Measurements from ENCODE around the gene RAB11FIP4. TPM values are rescaled to one million over a fixed set of nuclear protein-coding genes. Genes with fewer than 3 reads are reported as not detected.

Gene RAB11FIP4
- total and polyA plus RNA-seq, 7 experiments from 2014 or later, result 16.1 to 82.4 (median 55.1) TPM

GRCh38 chr17:31537565-31538011, 146.1 kb downstream of the RAB11FIP4 start:
- H3K27ac ChIP-seq (ENCODE audit: low read depth, low read length), result no peak overlapping the region
- Mint-ChIP-seq H3K27ac (peak overlapping the region in 4 of 9 donors; percentile 14 to 77 (median 50)), H3K4me3 (no peak overlapping the region), H3K4me1 (peaks cover 10 to 35% (median 22%) of the 10 kb centered on the region in 7 donors), H3K9me3 (no peaks in the 10 kb centered on the region), H3K36me3 (peaks cover 0 to 12% (median 0%) of the 10 kb centered on the region in 5 donors), H3K27me3 (no peaks in the 10 kb centered on the region)
- ChIA-PET POLR2A (interaction anchor here (1.0 kb wide), 1 partner anchor 12 kb away, joined by 3 read pairs; no protein-coding TSS in a partner anchor), CTCF (interaction anchor here (0.5 to 0.8 kb wide), 2 partner anchors 19 to 28 kb away, joined by 3 read pairs; no protein-coding TSS in a partner anchor)
- intact Hi-C loops (cut with micrococcal nuclease), result no loop called here
- no peaks in the 10 kb centered on the region for H3K9me3 ChIP-seq (ENCODE audit: control insufficient read depth in 2 of 3, low read length in 3 of 3)
- H3K27me3 ChIP-seq (ENCODE audit: control insufficient read depth in 2 of 2, insufficient read depth in 2 of 2, low read length in 2 of 2), result no peaks in the 10 kb centered on the region
- no peak overlapping the region for H3K4me3 ChIP-seq (ENCODE audit: low read length)
- no peak for ATAC-seq
- peaks cover 0 to 6% of the 10 kb centered on the region in 2 donors for H3K4me1 ChIP-seq (ENCODE audit: control insufficient read depth in 2 of 2, insufficient read depth in 2 of 2, low read length in 2 of 2)
- no peak for DNase-seq
- peaks cover 0 to 6% (median 0%) of the 10 kb centered on the region in 3 experiments for H3K36me3 ChIP-seq (ENCODE audit: control insufficient read depth in 2 of 3, insufficient read depth in 3 of 3, low read length in 3 of 3)

GRCh38 chr17:31538080-31538762, 146.7 kb downstream of the RAB11FIP4 start:
- H3K4me1 Mint-ChIP-seq, result peaks cover 7 to 29% (median 16%) of the 10 kb centered on the region in 7 donors
- Histone ChIP-seq H3K4me1 (ENCODE audit: control insufficient read depth in 2 of 2, insufficient read depth in 2 of 2, low read length in 2 of 2) (peaks cover 0 to 6% of the 10 kb centered on the region in 2 donors), H3K36me3 (ENCODE audit: control insufficient read depth in 2 of 3, insufficient read depth in 3 of 3, low read length in 3 of 3) (no peaks in the 10 kb centered on the region), H3K4me3 (ENCODE audit: low read length) (no peak overlapping the region), H3K9me3 (ENCODE audit: control insufficient read depth in 2 of 3, low read length in 3 of 3) (no peaks in the 10 kb centered on the region), H3K27ac (ENCODE audit: low read depth, low read length) (no peak overlapping the region), H3K27me3 (ENCODE audit: control insufficient read depth in 2 of 2, insufficient read depth in 2 of 2, low read length in 2 of 2) (no peaks in the 10 kb centered on the region)
- no peak for ATAC-seq
- CTCF ChIA-PET, result interaction anchor here (0.5 to 0.8 kb wide), 2 partner anchors 20 to 29 kb away, joined by 3 read pairs; no protein-coding TSS in a partner anchor
- intact Hi-C loops (cut with micrococcal nuclease), result no loop called here
- H3K36me3 Mint-ChIP-seq, result peaks cover 0 to 6% (median 0%) of the 10 kb centered on the region in 5 donors
- H3K27ac Mint-ChIP-seq, result peak overlapping the region in 1 of 9 donors; percentile 14
- no peaks in the 10 kb centered on the region for H3K27me3 Mint-ChIP-seq
- no peak for DNase-seq
- POLR2A ChIA-PET, result no interaction called here
- no peaks in the 10 kb centered on the region for H3K9me3 Mint-ChIP-seq
- no peak overlapping the region for H3K4me3 Mint-ChIP-seq

GRCh38 chr17:31540602-31541307, 149.3 kb downstream of the RAB11FIP4 start:
- intact Hi-C loops (cut with micrococcal nuclease), result no loop called here

GRCh38 chr17:31541559-31541958, 150.1 kb downstream of the RAB11FIP4 start:
- Histone ChIP-seq H3K4me3 (ENCODE audit: low read length) (no peak overlapping the region), H3K27me3 (ENCODE audit: control insufficient read depth in 2 of 2, insufficient read depth in 2 of 2, low read length in 2 of 2) (no peaks in the 10 kb centered on the region), H3K27ac (ENCODE audit: low read depth, low read length) (no peak overlapping the region), H3K36me3 (ENCODE audit: control insufficient read depth in 2 of 3, insufficient read depth in 3 of 3, low read length in 3 of 3) (no peaks in the 10 kb centered on the region), H3K9me3 (ENCODE audit: control insufficient read depth in 2 of 3, low read length in 3 of 3) (no peaks in the 10 kb centered on the region), H3K4me1 (ENCODE audit: control insufficient read depth in 2 of 2, insufficient read depth in 2 of 2, low read length in 2 of 2) (no peaks in the 10 kb centered on the region)
- Mint-ChIP-seq H3K36me3 (peaks cover 0 to 4% (median 0%) of the 10 kb centered on the region in 5 donors), H3K27ac (no peak overlapping the region), H3K4me1 (peaks cover 0 to 6% (median 5%) of the 10 kb centered on the region in 7 donors), H3K4me3 (peak overlapping the region in 1 of 10 donors; percentile 51), H3K27me3 (no peaks in the 10 kb centered on the region), H3K9me3 (no peaks in the 10 kb centered on the region)
- intact Hi-C loops (cut with micrococcal nuclease), result no loop called here
- DNase-seq (no peak), ATAC-seq (no peak)
- ChIA-PET CTCF (no interaction called here), POLR2A (no interaction called here)

More at GRCh38 chr17:31540602-31541307, 149.3 kb downstream of the RAB11FIP4 start:
- CTCF ChIA-PET, result no interaction called here
- POLR2A ChIA-PET, result no interaction called here
- H3K27me3 ChIP-seq (ENCODE audit: control insufficient read depth in 2 of 2, insufficient read depth in 2 of 2, low read length in 2 of 2), result no peaks in the 10 kb centered on the region
- peaks cover 0 to 4% (median 0%) of the 10 kb centered on the region in 5 donors for H3K36me3 Mint-ChIP-seq
- DNase-seq (no peak), ATAC-seq (no peak)
- H3K36me3 ChIP-seq (ENCODE audit: control insufficient read depth in 2 of 3, insufficient read depth in 3 of 3, low read length in 3 of 3), result no peaks in the 10 kb centered on the region
- no peak overlapping the region for H3K27ac Mint-ChIP-seq
- peaks cover 0 to 8% (median 6%) of the 10 kb centered on the region in 7 donors for H3K4me1 Mint-ChIP-seq
- H3K4me3 ChIP-seq (ENCODE audit: low read length), result no peak overlapping the region
- H3K4me3 Mint-ChIP-seq, result no peak overlapping the region
- no peaks in the 10 kb centered on the region for H3K27me3 Mint-ChIP-seq
- H3K4me1 ChIP-seq (ENCODE audit: control insufficient read depth in 2 of 2, insufficient read depth in 2 of 2, low read length in 2 of 2), result peaks cover 0 to under 1% of the 10 kb centered on the region in 2 donors
- no peaks in the 10 kb centered on the region for H3K9me3 ChIP-seq (ENCODE audit: control insufficient read depth in 2 of 3, low read length in 3 of 3)
- no peak overlapping the region for H3K27ac ChIP-seq (ENCODE audit: low read depth, low read length)
- no peaks in the 10 kb centered on the region for H3K9me3 Mint-ChIP-seq

- no peaks in the 10 kb centered on the region for H3K27me3 Mint-ChIP-seq
- no peak overlapping the region for H3K4me3 Mint-ChIP-seq
- DNase-seq (no peak), ATAC-seq (no peak)
- intact Hi-C loops (cut with micrococcal nuclease), result no loop called here
- no peaks in the 10 kb centered on the region for H3K36me3 ChIP-seq (ENCODE audit: control insufficient read depth in 2 of 3, insufficient read depth in 3 of 3, low read length in 3 of 3)
- H3K4me3 ChIP-seq (ENCODE audit: low read length), result no peak overlapping the region
- no peak overlapping the region for H3K27ac Mint-ChIP-seq
- H3K9me3 Mint-ChIP-seq, result peaks cover 0 to 2% (median 0%) of the 10 kb centered on the region in 11 donors
- CTCF ChIA-PET, result interaction anchor here (0.6 to 1.1 kb wide), 3 partner anchors 8 to 73 kb away, joined by 3 to 4 read pairs (median 3); no protein-coding TSS in a partner anchor
- no peak overlapping the region for H3K27ac ChIP-seq (ENCODE audit: low read depth, low read length)
- no peaks in the 10 kb centered on the region for H3K27me3 ChIP-seq (ENCODE audit: control insufficient read depth in 2 of 2, insufficient read depth in 2 of 2, low read length in 2 of 2)
- no peaks in the 10 kb centered on the region for H3K9me3 ChIP-seq (ENCODE audit: control insufficient read depth in 2 of 3, low read length in 3 of 3)
- no peaks in the 10 kb centered on the region for H3K36me3 Mint-ChIP-seq
- POLR2A ChIA-PET, result interaction anchor here (0.9 kb wide), 1 partner anchor 15 kb away, joined by 3 read pairs; no protein-coding TSS in a partner anchor
- H3K4me1 Mint-ChIP-seq, result peaks cover 4 to 12% (median 6%) of the 10 kb centered on the region in 7 donors
- H3K4me1 ChIP-seq (ENCODE audit: control insufficient read depth in 2 of 2, insufficient read depth in 2 of 2, low read length in 2 of 2), result no peaks in the 10 kb centered on the region
Measured at GRCh38 chr17:31544186-31544585, 152.7 kb downstream of the RAB11FIP4 start.

- no peaks in the 10 kb centered on the region for H3K27me3 ChIP-seq (ENCODE audit: control insufficient read depth in 2 of 2, insufficient read depth in 2 of 2, low read length in 2 of 2)
- intact Hi-C loops (cut with micrococcal nuclease), result loop anchor here in 1 of 2 donors (2.0 to 5.0 kb wide), 2 partner anchors 52 to 311 kb away; partner anchors contain the start of gene COPRS
- no peak for ATAC-seq
Measured at GRCh38 chr17:31546650-31547049, 155.2 kb downstream of the RAB11FIP4 start.

More at GRCh38 chr17:31546650-31547049, 155.2 kb downstream of the RAB11FIP4 start:
- Mint-ChIP-seq H3K27me3 (peaks cover 0 to 2% (median 0%) of the 10 kb centered on the region in 5 donors), H3K36me3 (no peaks in the 10 kb centered on the region), H3K27ac (peak overlapping the region in 3 of 9 donors; percentile 24 to 58 (median 32)), H3K4me3 (no peak overlapping the region), H3K9me3 (peaks cover 0 to 5% (median 0%) of the 10 kb centered on the region in 11 donors), H3K4me1 (peaks cover 8 to 21% (median 15%) of the 10 kb centered on the region in 7 donors)
- no peak for DNase-seq
- ChIA-PET POLR2A (no interaction called here), CTCF (no interaction called here)
- peaks cover 0 to 5% (median 0%) of the 10 kb centered on the region in 3 experiments for H3K36me3 ChIP-seq (ENCODE audit: control insufficient read depth in 2 of 3, insufficient read depth in 3 of 3, low read length in 3 of 3)
- H3K4me3 ChIP-seq (ENCODE audit: low read length), result no peak overlapping the region
- H3K9me3 ChIP-seq (ENCODE audit: control insufficient read depth in 2 of 3, low read length in 3 of 3), result no peaks in the 10 kb centered on the region
- no peak overlapping the region for H3K27ac ChIP-seq (ENCODE audit: low read depth, low read length)
- peaks cover 0 to 8% of the 10 kb centered on the region in 2 donors for H3K4me1 ChIP-seq (ENCODE audit: control insufficient read depth in 2 of 2, insufficient read depth in 2 of 2, low read length in 2 of 2)
